NCI-H1092 treated with DMSO at 0.1 percent for 48 hours (cell line): ENCODE results near the gene CHIT1.
A peak's percentile ranks its signal among the peaks of the same experiment; 100 is the strongest.

Source experiments
- DNase-seq: peaks from one replicate; lab custom pipeline; 2025; lab: John Stamatoyannopoulos, UW

CHIT1 gene

DNA sequence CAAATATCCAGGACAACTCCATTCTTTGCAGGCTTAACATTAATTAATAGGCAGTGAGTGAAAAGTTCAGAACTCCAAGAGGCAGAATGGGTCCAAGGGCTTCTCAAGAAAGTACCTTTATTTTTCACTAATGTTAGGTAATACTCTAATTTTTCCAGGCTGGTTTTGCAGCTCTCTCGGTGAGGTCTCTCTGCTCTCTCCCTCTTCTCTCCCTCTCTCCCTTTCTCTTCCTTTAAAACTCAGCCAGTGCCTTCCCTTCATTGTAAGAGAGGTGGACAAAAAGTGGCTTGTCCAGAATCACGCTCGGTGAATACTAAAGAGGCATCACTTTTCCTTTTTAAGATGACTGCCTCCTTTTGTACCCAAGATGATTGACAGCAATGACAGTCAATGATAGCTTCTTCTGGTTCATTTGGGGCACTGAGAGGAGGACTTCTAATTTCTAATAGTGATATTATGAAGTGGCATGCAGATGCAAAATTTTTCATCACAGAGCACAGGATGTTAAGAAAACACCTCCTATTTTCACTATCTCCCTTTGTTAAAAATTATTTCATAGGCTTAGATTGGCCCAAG, 41.7 kb downstream of the CHIT1 start:
- no peak for DNase-seq

DNA sequence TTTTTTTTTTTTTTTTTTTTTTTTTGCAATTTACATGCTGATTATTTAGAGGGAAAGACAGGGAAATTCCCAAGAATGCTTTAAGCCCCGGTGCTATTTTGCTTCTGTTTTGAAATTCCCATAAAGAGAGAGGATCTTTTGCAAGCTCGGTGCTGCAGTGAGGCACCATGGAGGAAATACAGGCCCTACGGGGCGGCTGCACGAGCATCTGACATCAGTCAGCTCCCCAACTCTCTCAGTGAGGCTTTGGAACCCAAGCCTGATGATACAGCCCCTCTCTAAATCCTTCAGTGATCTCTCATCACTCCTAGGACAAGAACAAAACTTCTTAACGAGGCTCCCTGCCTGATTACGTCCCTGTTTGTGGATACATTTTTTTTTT, 42.2 kb downstream of the CHIT1 start:
- DNase-seq: no peak

DNA sequence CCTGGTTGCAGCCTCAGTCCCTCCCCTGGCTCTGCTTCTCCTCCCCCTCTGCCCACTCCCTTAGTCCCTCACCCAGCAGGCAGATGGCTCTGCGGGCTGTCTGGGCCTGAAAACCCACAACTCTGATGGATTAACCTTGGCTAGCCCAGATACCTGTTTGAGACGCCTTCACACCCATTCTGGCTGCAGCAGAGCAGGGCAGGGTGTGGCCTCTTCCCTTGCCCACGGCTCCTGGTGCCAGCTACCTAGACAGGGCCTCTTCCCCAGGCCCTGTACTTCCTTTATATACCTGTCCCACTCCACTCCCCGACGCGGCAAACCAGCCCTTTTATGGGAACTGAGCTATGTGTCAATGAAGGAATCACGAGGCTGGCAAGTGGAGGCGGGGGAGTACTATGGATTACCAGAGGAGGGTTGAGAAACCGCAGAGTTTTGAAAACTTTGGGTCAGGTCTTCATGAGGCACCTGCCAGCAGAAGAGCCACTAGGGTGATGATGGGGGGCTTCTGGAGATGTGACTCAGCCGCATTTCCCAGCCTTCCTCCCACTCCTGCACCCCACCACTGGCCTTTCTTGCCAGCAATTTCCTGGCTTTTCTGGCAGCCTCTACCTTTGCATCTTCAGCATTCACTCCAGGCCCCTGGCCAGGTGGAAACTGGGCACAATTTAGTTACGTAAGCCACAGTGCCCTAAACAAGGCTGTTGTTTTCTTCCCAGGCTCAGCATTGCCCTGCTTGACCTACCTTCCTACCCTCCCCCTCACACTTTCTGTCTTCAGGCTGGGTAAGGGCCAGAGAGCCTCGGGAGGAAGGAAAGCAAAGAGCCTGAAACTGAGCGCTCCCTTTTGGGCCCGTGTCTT, 42.8 kb downstream of the CHIT1 start, which contains the start of gene CHI3L1:
Gene CHI3L1 (minus strand): TSS at position 259 of the 858 bp plus-strand sequence. CDS start 81 bp downstream, at position 178.
- DNase-seq: no peak

DNA sequence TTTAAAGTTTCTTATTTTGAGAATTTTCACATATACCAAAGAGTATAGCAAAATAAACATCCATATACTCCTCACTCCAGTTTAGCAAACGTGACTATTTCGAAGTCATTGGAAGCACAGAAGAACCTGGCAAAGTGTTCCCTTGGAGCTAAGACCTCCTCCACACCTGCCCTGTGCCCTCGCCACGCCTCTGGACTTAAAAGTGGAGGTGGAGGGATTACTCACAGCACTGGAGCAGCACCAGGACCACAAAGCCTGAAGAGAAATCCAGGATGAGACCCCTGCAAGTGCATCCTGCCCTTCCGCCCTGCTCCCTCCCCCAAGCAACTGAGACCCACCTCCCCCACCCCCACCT, 43.4 kb downstream of the CHIT1 start:
- DNase-seq: no peak

DNA sequence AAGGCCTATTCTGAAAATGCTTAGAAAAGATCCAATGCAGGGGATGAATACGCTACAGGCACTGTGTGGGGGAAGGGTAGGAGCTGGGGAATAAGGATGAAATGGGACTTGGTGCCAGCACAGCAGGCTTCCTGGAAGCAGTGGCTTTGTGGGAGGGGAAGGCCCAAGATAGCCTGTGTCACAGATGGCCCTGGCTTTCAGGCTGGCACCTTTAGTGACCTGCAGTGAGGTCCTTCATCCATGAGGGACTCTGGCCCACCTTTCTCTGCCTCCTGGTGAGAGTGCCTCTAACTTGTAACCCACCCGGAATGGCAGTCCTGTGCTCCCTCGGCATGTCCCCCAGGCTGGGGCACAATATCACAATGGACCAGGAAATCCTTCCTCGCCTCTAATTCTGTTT, 43.9 kb downstream of the CHIT1 start:
- no peak for DNase-seq

DNA sequence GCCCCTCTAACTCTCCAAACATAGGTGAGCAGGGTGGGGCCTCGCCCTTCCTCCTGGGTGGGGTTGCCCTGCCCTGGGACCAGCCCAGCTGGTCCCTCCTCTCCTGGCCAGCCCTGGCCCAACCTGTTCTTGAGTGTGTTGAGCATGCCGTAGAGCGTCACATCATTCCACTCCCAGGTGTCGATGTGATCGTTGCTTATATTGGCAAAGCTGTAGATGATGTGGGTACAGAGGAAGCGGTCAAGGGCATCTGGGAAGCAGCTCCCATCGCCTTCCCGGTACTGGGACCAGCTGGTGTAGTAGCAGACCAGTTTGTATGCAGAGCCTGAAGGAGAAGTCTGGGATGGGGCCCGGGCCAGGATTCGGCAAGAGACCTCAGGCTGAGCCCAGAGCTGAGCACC, 44.4 kb downstream of the CHIT1 start:
- no peak for DNase-seq

DNA sequence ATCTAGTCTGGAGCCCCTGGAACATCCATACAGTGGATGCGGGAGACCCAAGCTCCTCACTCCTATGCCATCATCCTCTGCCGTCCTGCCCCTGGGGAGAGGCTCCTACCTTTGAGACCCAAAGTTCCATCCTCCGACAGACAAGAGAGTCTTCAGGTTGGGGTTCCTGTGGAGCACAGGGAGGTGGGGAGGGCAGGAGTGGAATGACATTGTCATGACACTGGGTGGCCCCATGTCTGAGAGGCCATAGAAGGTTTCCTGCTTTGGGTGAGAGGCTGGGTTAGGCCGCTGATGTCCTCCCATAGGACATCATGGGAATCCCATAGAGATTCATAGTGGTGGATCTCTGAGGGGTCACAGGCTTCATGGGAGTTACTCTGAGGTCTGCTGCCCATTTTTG, 45.0 kb downstream of the CHIT1 start:
- DNase-seq: no peak

DNA sequence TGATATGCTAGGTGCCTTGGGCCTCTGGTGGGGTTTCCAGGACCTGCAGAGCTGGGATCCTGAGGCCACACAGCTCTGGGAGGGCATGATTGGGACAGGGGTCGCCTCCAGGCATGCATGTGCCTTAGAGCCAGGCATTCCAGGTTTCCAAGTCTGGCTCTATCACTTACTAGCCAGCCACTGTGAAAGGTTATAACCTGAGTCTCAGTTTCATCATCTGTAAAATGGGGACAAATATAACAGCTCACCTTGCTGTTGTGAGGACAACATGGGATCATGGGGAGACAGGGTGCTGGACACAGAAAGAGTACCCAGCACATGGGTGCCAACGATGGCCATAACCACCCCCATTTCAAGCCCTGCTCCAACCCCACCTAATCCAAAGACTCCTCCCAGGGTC, 45.6 kb downstream of the CHIT1 start:
- no peak for DNase-seq

DNA sequence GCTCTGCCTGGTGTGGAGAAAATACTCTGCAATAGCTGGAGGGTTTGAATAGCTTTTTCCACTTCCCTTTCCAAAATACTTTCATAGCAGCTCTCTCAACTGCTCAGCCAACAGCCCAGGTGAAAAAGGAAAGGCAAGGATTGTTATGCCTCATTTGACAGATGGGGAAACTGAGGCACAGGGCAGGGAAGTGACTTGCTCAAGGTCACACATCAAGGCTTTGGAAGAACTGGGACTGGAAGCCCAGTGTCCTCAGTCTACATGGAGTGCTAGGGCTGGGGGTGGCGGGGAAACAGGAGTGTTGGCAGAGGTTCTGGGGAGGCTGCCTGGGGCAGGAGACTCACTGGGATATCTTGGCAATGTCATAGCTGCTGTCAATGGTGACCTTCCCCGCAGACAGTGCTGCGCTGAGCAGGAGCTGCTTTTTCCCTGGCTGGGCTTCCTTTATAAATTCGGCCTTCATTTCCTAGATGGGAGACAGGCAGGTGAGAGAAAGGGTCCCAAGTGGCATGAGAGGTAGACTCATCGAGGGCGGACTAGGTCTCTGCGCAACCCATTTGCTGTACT, 47.0 kb downstream of the CHIT1 start:
- DNase-seq: no peak

DNA sequence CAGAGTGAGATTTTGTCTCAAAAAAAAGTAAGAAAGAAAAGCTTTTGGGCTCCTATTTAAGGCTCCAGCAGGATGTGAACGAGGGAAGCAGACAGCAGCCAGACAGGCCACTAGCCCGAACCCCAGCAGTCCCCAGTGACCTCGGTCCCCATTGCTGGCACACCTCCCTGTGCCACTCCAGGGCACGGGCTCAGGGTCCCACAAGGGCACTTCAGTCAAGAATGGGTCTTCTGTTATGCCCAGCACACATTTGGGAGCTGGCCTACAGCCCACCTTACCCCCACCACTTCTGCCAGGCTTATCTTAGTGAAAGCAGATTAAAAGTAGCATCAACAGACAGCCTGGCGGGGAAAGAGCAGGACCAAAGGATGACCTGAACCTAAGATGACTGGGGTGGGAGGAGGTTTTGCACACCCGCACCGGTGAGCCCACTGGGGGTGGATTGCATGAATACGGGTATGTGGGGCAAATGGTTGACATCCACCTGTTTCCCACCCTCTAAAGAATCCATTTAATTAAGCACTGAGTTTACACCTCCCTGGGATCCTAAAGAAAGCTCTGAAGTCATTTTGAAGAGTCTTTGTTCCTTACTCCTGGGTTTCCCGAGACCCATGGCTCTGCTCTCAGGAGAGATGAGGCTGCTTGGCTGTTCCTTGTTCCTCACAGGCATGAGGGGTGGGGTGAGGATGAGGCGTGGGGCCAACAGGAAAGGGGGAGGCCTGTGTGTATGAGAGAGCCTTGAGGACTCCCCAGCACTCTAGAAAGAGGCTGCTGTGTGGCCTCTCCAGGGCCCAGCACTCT, 47.7 kb downstream of the CHIT1 start:
- DNase-seq: no peak

DNA sequence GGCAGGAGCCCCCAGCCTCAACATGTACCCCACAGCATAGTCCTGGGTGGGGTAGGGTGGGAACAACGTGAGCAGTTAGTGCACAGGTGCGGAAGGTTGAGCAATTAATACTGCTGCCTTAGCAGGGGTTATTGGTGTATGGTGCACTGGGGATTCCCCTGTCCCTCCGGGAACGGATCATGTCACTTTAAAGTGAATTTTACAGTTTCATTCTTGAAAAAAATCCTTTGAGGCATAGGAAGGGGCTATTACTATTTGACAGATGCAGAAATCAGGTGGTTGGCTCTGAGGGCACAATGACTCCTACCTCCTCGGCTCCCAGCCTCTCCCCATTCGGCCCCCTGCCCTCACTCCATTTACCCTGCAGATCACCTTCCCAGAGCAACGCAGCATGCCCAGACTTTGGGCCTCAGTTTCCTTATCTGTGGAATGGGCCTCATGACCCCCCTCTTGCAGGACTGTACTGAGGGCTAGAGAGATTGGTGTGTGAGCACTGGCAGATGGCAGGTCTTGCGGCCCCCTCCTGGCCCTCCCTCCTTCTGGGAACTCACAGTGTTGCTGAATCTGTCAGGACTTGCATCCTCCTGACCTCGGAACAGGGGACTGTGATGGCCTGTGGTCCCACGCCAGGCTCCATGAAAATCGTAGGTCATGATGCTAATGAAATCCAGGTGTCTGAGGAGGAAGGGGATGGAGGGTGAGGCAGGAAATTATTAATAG, 48.7 kb downstream of the CHIT1 start:
- no peak for DNase-seq

DNA sequence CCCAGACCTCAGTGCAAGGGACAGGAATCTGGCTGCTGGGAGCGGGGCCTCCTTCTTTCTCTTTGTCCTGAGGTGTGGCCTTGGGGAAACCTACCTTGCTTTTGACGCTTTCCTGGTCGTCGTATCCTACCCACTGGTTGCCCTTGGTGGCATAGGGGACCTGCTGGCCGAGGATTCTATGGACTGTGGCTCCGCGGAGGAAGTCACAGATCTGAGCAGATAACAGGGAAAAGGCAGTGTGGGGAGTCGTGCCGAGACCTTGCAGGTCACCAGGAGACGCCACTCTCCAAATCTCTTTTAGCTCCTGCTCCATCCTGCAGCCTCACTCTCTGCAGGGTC, 49.8 kb downstream of the CHIT1 start:
- no peak for DNase-seq

DNA sequence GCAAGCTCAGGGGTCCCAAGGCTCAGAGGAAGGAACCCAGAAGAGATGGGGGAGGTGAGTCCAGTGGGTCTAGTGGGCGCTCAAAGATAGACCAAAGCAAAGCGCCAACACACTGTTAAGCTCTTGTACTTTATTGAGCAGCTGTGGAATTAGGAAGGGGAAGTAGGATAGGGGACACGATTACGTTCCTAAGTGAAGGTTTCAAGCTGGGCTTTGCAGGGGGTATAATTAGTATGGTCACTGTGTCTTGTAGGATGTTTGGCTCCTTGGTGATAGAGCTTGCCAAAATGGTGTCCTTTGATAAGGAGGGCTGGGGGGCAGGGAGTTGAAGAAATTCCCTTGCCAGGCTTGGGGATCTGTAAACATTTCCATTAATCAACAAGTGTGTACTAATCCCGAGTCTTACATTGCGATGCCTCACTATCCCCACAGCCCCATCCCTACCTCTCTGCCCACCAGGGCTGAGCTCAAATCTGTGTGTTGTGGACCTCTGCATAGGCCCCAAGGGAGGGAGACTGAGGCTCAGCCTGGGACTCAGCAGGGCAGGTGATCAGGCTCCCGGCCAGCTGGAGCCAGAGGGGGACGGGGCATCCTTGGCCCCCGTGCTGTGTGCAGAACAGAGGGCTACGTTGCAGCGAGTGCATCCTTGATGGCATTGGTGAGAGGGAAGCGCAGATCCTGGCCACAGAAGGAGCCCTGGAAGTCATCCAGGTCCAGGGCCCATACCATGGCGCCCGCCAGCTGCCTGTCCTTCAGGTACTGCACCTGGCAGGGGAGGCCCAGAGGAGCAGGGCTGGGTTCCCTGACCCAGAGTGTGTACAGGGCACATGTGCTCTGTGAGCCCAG, 50.4 kb downstream of the CHIT1 start:
- peak; percentile 57 for DNase-seq

DNA sequence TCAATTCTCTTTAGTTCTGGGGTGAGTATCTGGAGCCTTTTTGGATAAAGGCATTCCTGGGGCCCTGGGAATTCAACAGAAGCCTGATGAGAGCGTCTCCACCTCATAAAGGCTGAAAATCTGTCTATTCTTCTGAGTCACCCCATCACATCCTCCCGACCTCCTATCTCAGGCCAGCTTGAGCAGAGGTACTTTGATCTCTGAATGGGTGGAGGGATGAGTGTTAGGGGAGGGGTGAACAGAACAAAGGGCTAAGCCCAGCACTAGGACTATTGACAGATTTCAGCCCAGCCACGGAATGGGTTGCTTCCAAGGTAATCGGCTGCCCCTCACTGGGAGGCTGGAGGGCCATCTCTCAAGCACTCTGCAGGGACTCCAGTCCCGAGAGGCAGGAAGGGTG, 51.4 kb downstream of the CHIT1 start:
- peak; percentile 24 for DNase-seq

DNA sequence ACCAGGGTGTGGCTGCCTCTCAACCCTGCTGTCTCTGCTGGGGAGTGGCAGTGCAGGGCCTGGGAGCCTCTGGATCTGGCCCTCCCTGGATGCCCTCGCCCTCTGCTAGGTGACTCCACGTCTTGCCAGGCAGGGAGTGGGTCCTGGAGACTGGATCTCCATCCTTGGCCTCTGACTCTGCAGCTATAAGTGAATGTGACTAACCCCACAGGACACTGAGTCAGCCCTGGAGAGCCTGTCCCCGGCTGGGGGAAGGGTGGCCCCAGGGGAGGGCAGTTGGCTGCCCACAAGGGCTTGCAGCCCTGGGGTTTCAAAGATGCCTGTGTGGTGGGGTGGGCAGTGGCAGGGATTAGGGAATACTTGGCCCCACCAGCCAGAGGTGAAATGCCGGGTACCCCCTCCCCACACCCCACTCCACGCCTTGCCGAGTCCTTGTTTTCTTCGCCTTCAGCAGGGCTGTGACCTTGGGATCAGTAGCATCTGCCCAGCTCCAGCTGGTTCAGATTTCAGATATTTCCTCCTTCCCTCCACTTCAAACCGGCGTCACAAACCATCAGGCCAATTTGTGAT, 51.9 kb downstream of the CHIT1 start:
- DNase-seq: no peak

DNA sequence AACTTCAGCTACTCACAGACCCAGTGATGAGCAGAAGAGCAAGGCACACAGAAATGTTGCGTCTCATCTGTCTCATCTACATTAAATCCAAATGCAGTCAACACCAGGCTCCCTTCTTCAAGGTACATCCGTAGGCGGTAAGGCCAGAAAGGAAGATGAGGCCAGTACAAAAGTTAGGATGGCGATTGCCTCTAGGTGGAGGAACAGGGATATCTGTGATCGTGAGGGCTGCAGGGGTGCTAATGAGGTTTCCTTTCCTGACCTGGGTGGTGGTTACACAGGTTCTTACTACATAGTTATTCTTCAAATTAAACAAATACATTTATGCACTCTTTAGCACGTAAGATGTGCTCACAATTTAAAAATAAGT, 52.5 kb downstream of the CHIT1 start:
- no peak for DNase-seq

DNA sequence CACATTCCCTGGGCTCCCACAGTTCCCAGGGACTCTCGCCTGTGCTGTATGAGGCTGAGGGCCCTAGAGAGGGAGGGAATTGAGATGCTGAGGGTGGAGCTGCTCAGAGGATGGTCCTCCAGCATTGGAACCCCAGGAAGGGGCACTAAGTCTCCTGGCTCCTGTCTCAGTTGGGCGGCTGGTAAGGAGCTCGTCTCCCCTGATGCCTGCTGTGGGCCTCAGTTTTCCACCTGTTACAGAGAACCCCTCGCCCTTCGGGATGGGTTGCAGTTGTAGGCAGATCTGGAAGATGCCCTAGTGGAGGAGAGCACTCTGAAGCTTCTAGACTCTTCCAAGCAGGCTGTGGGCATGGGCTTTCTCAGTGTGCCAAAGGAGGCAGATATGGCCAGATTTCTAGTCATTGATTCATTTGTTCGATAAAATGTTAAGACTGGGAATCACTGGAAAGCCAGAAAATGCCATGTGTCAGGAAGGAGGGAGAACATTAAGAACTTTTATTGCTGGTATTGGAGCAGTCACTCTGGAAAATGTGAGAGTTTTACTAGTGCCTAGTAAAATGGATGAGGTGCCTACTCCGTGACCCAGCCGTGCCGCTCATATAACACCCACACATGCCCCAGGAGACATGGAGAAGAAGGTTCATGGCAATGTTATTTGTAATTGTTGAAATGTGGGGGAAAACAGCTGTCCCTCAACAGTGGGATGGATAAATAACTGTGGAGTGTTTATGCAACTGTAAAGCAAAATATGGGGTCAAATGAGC, 53.0 kb downstream of the CHIT1 start:
- no peak for DNase-seq

DNA sequence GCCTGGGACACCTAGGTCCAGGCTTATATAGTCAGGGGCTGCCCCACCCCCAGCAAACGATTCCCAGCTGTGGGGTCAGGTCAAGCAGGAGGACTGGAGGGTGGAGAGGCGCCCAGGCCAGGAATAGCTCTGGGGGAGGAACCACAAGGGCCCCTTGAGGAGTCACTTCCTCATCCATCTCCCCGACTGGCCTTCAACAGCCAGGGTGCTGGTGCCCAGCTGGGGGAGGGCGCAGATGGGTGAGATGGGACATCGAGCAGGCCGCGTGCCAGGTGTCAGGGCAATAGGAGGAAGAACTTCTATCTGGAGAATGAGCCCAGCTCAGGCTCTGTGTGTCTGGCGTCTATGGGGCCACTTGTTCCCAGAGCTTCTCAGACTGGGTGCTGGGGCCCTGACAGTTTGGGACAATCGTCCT, 53.6 kb downstream of the CHIT1 start:
- DNase-seq: no peak

DNA sequence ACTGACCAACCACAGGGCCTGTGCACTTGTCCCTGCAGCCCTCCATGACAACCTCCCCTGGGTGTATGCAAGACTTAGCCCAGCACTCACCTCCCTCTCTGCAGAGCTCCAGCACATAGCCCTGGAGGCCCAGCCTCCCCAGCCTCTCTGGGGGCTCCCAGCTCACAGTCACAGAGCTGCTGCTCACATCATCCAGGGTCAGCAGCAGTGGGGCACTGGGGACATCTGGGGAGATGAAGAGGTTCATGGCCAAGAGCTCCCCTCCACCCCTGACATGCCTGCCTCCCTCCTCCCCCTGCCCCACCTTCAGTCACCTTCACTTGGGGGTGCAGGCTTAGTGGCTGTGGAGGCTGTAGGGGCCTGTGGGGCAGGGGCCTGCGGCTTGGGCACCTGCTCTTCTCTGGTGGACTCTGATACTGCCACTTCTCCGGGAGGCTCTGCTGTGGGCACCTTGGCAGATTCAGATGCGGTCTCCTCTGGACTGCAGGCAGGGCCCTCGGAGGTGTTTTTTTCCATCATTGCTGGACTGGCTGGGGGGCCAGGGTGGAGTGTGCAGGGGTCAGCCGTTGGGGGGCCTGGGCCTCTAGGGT, 54.1 kb downstream of the CHIT1 start, which contains the start of gene MYBPH:
Gene MYBPH (minus strand): TSS at position 590 of the 590 bp plus-strand sequence. CDS start 71 bp downstream, at position 519.
- DNase-seq: no peak
